HG03103 (cell line): ENCODE data around the gene ZNF536.
"Not testable (repeated sequence)": the region's sequence is repeated elsewhere in the genome, so short reads cannot be mapped to it uniquely, and the experiment has no call there.

Experiments
- ATAC-seq: cut with Tn5 transposase; IDR thresholded peaks from one replicate; pipeline ENCODE4 v1.9.1; 2021; ENCODE audit warnings: low read depth; ENCODE audit not compliant: unreplicated experiment

Gene ZNF536

GRCh38 chr19:30408734-30409301 is 36.6 kb downstream of the ZNF536 start:
- no peak for ATAC-seq

- ATAC-seq: no peak
These were observed 39.5 kb downstream of the ZNF536 start for GRCh38 chr19:30411714-30412113.

GRCh38 chr19:30416375-30416774 is 44.2 kb downstream of the ZNF536 start:
- ATAC-seq: no peak

- not testable (repeated sequence) for ATAC-seq
These were observed 45.0 kb downstream of the ZNF536 start for GRCh38 chr19:30417166-30417565.

GRCh38 chr19:30419568-30420180 is 47.5 kb downstream of the ZNF536 start:
- ATAC-seq: no peak

GRCh38 chr19:30420316-30420715 is 48.1 kb downstream of the ZNF536 start:
- ATAC-seq: no peak

GRCh38 chr19:30420881-30421280 is 48.7 kb downstream of the ZNF536 start:
- no peak for ATAC-seq

GRCh38 chr19:30421571-30421970 is 49.4 kb downstream of the ZNF536 start:
- no peak for ATAC-seq

- ATAC-seq: no peak
These were observed 51.3 kb downstream of the ZNF536 start for GRCh38 chr19:30423481-30423880.

GRCh38 chr19:30425885-30426838 is 54.0 kb downstream of the ZNF536 start:
- ATAC-seq: no peak

GRCh38 chr19:30426864-30427263 is 54.7 kb downstream of the ZNF536 start:
- no peak for ATAC-seq

- ATAC-seq: no peak
These were observed 56.0 kb downstream of the ZNF536 start for GRCh38 chr19:30428092-30428680.

GRCh38 chr19:30428844-30429243 is 56.7 kb downstream of the ZNF536 start:
- no peak for ATAC-seq

GRCh38 chr19:30430206-30430734 is 58.1 kb downstream of the ZNF536 start:
- no peak for ATAC-seq

- ATAC-seq: no peak
These were observed 59.4 kb downstream of the ZNF536 start for GRCh38 chr19:30431591-30431990.

- ATAC-seq: no peak
These were observed 62.8 kb downstream of the ZNF536 start for GRCh38 chr19:30434797-30435594.

- no peak for ATAC-seq
These were observed 65.7 kb downstream of the ZNF536 start for GRCh38 chr19:30437869-30438268.

- ATAC-seq: no peak
These were observed 67.1 kb downstream of the ZNF536 start for GRCh38 chr19:30439310-30439709.

- no peak for ATAC-seq
These were observed 68.8 kb downstream of the ZNF536 start for GRCh38 chr19:30441011-30441410.

GRCh38 chr19:30442674-30443073 is 70.5 kb downstream of the ZNF536 start:
- no peak for ATAC-seq
